Mucosa of stomach (tissue), 1 donor: ENCODE data around the gene BCL2L14.

ENCODE experiments used
- H3K27me3 ChIP-seq: one replicate; pipeline ENCODE4 v1.7.0; 2013; ENCODE audit warnings: mild to moderate bottlenecking, low read length; ENCODE audit not compliant: control insufficient read depth, insufficient read depth
- H3K36me3 ChIP-seq: one replicate; pipeline ENCODE4 v1.7.0; 2013; ENCODE audit warnings: low read length; ENCODE audit not compliant: control insufficient read depth, insufficient read depth
- H3K4me1 ChIP-seq: one replicate; pipeline ENCODE4 v1.7.0; 2013; ENCODE audit warnings: mild to moderate bottlenecking, low read length; ENCODE audit not compliant: control insufficient read depth, insufficient read depth
- H3K4me3 ChIP-seq: one replicate; pipeline ENCODE4 v1.7.0; 2013; ENCODE audit warnings: low read length
- H3K9ac ChIP-seq: one replicate; pipeline ENCODE4 v1.7.0; 2013; ENCODE audit warnings: mild to moderate bottlenecking, low read length, moderate library complexity
- H3K9me3 ChIP-seq: one replicate; pipeline ENCODE4 v1.7.0; 2013; ENCODE audit warnings: mild to moderate bottlenecking, low read length, moderate library complexity; ENCODE audit not compliant: control insufficient read depth
- donor health status: Pancreatic carcinoma.

Gene BCL2L14

DNA sequence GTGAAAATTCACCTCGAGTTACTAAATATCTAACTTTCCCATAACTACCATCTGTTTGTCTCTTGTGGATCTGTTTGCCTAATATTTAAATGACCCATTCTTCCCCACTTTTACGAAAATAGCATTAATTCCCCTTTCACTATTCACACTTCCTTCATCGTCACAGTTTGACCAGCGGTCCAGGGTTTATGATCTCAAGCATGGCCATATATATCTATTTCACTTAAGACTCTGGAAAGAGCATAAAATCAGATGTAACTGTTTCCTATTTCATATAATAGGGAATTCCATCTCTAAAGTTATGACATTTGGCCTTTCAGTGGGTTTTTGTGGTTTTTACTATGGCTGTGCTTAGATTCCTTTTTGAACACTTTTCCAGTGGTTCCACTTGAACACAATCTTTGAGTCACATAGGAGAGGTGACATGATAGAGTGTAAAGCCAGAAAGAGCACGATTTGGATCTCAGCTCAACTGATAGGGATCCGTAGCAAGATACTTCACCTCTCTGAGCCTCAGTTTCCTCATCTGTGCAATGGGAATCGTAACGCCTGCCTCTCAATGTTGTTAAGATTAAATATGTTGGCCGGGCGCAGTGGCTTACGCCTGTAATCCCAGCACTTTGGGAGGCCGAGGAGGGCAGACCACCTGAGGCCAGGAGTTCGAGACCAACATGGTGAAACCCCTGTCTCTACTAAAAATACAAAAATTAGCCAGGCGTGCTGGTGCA, 754 bp upstream of the BCL2L14 start:
- no peaks in the 10 kb centered on the region for H3K9me3 ChIP-seq
- H3K4me3 ChIP-seq: peak overlapping the region; percentile 31
- H3K4me1 ChIP-seq: peaks cover 18% of the 10 kb centered on the region
- no peak overlapping the region for H3K9ac ChIP-seq
- no peaks in the 10 kb centered on the region for H3K27me3 ChIP-seq
- no peaks in the 10 kb centered on the region for H3K36me3 ChIP-seq

GRCh38 chr12:12072064-12072760, 1.5 kb downstream of the BCL2L14 start:
- Histone ChIP-seq H3K27me3 (no peaks in the 10 kb centered on the region), H3K9me3 (no peaks in the 10 kb centered on the region), H3K4me3 (peak overlapping the region; percentile 31), H3K9ac (peak overlapping the region; percentile 65), H3K4me1 (peaks cover 18% of the 10 kb centered on the region), H3K36me3 (no peaks in the 10 kb centered on the region)

DNA sequence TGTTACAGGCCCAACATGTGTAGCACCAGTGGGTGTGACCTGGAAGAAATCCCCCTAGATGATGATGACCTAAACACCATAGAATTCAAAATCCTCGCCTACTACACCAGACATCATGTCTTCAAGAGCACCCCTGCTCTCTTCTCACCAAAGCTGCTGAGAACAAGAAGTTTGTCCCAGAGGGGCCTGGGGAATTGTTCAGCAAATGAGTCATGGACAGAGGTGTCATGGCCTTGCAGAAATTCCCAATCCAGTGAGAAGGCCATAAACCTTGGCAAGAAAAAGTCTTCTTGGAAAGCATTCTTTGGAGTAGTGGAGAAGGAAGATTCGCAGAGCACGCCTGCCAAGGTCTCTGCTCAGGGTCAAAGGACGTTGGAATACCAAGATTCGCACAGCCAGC, 8.6 kb downstream of the BCL2L14 start:
- H3K9me3 ChIP-seq: no peaks in the 10 kb centered on the region
- no peak overlapping the region for H3K9ac ChIP-seq

DNA sequence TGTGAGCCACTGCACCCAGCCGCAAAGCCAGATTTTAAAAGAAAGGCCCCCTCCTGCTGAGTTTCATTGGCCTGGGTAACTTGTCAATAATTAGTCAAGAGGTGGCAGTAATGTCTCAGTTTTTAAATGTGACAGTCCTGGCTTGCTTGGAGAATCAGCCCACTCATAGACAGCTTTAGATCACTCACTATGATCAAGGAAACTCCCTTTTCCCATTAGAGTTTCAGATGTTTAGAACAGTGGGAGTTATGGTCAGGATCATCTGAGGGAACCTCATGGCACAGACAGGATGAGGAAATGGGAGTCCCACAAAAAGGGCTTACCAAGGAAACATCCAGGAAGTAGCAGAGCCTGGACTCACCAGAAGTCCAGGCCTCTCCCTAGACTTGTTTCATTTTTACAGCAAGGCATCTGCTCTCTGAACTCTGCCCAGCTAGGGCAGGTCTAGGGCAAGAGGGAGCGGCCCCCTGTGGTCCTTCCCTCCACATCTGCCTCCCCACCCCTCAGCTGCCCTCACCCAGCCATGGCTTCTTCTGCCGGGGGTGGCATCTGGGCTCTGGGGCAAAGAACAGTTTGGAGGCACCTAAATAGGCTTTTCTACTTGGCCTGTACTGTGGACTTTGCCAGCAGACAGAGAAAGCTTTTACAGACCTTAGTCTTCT, 11.2 kb downstream of the BCL2L14 start:
- H3K9me3 ChIP-seq: no peaks in the 10 kb centered on the region
- peaks cover 13% of the 10 kb centered on the region for H3K4me1 ChIP-seq
- H3K4me3 ChIP-seq: no peak overlapping the region
- peak overlapping the region; percentile 6 for H3K9ac ChIP-seq
- peaks cover under 1% of the 10 kb centered on the region for H3K36me3 ChIP-seq
- H3K27me3 ChIP-seq: no peaks in the 10 kb centered on the region

More for the DNA sequence above, 8.6 kb downstream of the BCL2L14 start:
- Histone ChIP-seq H3K4me3 (no peak overlapping the region), H3K4me1 (peaks cover 13% of the 10 kb centered on the region), H3K36me3 (no peaks in the 10 kb centered on the region), H3K27me3 (no peaks in the 10 kb centered on the region)

DNA sequence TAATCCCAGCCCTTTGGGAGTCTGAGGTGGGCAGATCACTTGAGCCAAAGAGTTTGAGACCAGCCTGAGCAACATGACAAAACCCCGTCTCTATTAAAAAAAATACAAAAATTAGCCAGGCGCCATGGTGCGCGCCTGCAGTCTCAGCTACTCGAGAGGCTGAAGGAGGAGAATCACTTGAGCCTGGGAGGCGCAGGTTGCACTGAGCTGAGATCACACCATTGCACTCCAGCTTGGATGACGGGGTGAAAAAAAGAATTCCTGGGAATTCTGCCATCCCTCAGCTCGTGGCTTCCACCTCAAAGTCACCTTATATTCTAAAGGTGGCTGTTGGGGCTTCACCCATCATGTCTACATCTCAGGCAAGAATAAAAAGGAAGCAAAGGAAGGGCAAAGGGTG, 12.9 kb downstream of the BCL2L14 start:
- peaks cover 13% of the 10 kb centered on the region for H3K4me1 ChIP-seq
- no peaks in the 10 kb centered on the region for H3K27me3 ChIP-seq
- peaks cover 7% of the 10 kb centered on the region for H3K36me3 ChIP-seq
- H3K9ac ChIP-seq: no peak overlapping the region
- no peaks in the 10 kb centered on the region for H3K9me3 ChIP-seq
- no peak overlapping the region for H3K4me3 ChIP-seq

DNA sequence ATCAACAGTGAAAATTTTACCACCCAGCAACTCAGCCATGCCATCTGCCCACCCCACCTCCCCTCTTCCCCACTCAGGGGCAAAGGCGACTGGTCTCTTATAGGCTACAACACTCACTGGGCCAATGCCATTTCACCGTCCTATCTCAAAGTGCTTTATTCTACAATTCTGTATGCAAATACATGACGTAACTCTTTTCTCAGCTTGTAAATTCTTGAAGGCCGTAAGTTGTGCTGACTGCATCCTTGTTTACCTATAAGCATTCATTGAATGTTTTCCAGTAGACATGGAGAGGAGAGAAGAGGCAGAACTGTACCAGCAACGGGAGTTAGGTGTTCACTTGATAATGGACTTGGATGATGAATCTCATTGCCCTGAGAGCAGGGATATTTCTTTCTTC, 15.6 kb downstream of the BCL2L14 start:
- H3K9ac ChIP-seq: no peak overlapping the region
- H3K9me3 ChIP-seq: no peaks in the 10 kb centered on the region
- H3K27me3 ChIP-seq: no peaks in the 10 kb centered on the region
- H3K4me1 ChIP-seq: peaks cover 11% of the 10 kb centered on the region
- peaks cover 7% of the 10 kb centered on the region for H3K36me3 ChIP-seq
- H3K4me3 ChIP-seq: no peak overlapping the region

DNA sequence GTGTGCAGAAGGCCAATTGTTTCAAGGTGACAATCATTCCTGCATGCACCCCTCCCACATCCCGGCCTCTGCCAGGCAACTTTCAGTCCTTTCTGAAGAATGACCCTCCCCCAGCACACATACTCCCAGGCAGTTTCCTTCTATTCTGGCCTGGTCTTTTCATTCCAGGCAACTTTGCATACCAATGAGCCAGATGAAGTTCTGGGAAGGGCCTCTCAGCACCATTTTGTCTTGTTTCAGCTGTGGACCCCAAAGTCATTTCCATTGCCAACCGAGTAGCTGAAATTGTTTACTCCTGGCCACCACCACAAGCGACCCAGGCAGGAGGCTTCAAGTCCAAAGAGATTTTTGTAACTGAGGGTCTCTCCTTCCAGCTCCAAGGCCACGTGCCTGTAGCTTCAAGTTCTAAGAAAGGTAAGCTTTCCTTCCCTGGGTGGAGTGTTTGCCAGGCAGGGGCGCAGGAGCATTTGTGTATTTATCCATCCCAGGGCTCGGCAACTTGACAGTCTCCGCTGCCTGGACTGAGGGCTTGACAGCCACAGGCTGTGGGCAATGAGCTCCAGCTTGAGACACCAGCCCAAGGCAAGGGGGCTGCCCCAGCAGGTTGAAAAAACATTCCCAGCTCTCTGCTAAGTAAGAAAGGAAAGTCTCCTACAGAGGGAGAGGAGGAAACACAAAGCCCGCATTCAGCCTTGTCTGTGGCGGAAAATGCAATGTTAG, 16.4 kb downstream of the BCL2L14 start:
- Histone ChIP-seq H3K27me3 (no peaks in the 10 kb centered on the region), H3K4me3 (no peak overlapping the region), H3K9ac (no peak overlapping the region), H3K36me3 (peaks cover 7% of the 10 kb centered on the region), H3K4me1 (peaks cover 3% of the 10 kb centered on the region), H3K9me3 (no peaks in the 10 kb centered on the region)

- Histone ChIP-seq H3K4me3 (no peak overlapping the region), H3K36me3 (peaks cover 7% of the 10 kb centered on the region), H3K27me3 (no peaks in the 10 kb centered on the region), H3K9me3 (no peaks in the 10 kb centered on the region), H3K9ac (no peak overlapping the region), H3K4me1 (no peaks in the 10 kb centered on the region)
These were observed 16.9 kb downstream of the BCL2L14 start for GRCh38 chr12:12087693-12088034.

DNA sequence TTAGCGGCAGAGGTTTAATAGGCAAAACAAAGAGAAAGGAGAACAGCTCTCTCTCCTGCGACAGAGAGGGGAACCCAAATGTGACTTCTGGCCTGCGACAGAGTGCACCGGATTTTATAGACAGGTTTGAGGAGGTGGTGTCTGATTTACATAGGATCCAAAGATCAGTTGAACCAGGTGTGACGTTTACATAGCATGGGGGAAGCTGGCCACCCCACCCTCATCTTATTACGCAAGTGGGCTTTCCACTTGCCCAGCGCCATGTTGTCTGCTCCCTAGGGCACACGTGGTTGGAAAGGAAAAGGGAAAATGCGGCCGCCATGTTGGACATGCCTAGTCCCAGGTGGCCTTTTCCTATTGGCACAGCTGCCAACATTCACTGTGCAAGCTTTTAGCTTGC, 17.4 kb downstream of the BCL2L14 start:
- Histone ChIP-seq H3K36me3 (peaks cover 7% of the 10 kb centered on the region), H3K27me3 (no peaks in the 10 kb centered on the region), H3K9ac (no peak overlapping the region), H3K4me1 (no peaks in the 10 kb centered on the region), H3K4me3 (no peak overlapping the region), H3K9me3 (no peaks in the 10 kb centered on the region)

- no peak overlapping the region for H3K4me3 ChIP-seq
- no peaks in the 10 kb centered on the region for H3K9me3 ChIP-seq
- no peaks in the 10 kb centered on the region for H3K27me3 ChIP-seq
- H3K4me1 ChIP-seq: no peaks in the 10 kb centered on the region
- H3K36me3 ChIP-seq: peaks cover 7% of the 10 kb centered on the region
- no peak overlapping the region for H3K9ac ChIP-seq
These were observed 18.0 kb downstream of the BCL2L14 start for GRCh38 chr12:12088761-12089160.

- no peak overlapping the region for H3K4me3 ChIP-seq
- H3K9ac ChIP-seq: no peak overlapping the region
- H3K4me1 ChIP-seq: no peaks in the 10 kb centered on the region
- no peaks in the 10 kb centered on the region for H3K9me3 ChIP-seq
- peaks cover 7% of the 10 kb centered on the region for H3K36me3 ChIP-seq
- H3K27me3 ChIP-seq: no peaks in the 10 kb centered on the region
These were observed 20.3 kb downstream of the BCL2L14 start for GRCh38 chr12:12091071-12091470.
